ENCODE results near the gene ANTXR1. TPM values are rescaled to one million over a fixed set of nuclear protein-coding genes. Genes with fewer than 3 reads are reported as not detected.

Gene ANTXR1
- total RNA-seq, 1 donor from 2014 or later, result 81.2 TPM

DNA sequence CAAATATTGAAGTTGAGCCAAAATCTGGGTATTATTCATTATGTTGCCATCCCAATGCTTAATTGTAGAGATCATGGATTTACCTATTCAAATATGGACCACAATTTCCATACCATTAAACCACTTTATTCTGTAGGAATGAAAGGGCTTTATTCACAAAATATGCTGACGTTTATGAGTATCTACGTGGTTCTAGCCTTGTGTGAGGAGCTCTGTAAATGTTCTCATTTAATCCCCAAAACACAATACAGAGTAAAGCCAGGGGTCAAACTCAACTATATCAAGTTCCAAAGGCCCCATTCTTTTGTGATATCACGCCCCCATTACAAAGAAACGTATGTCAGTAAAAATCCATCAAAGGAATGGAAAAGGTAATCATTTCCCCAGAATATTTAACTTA lies 61.9 kb downstream of the ANTXR1 start:
- DNase-seq (no peak), ATAC-seq (no peak)
- Histone ChIP-seq H3K9me3 (no peaks in the 10 kb centered on the region), H3K4me3 (no peak overlapping the region), H3K27ac (no peak overlapping the region), H3K36me3 (peaks cover 19% of the 10 kb centered on the region), H3K4me1 (no peaks in the 10 kb centered on the region), H3K27me3 (no peaks in the 10 kb centered on the region)
- TF ChIP-seq, protein P1, sequence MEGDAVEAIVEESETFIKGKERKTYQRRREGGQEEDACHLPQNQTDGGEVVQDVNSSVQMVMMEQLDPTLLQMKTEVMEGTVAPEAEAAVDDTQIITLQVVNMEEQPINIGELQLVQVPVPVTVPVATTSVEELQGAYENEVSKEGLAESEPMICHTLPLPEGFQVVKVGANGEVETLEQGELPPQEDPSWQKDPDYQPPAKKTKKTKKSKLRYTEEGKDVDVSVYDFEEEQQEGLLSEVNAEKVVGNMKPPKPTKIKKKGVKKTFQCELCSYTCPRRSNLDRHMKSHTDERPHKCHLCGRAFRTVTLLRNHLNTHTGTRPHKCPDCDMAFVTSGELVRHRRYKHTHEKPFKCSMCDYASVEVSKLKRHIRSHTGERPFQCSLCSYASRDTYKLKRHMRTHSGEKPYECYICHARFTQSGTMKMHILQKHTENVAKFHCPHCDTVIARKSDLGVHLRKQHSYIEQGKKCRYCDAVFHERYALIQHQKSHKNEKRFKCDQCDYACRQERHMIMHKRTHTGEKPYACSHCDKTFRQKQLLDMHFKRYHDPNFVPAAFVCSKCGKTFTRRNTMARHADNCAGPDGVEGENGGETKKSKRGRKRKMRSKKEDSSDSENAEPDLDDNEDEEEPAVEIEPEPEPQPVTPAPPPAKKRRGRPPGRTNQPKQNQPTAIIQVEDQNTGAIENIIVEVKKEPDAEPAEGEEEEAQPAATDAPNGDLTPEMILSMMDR (IDR thresholded peaks at IDR 0.05), result no peak
- intact Hi-C loops (cut with DNase I), result no loop called here

DNA sequence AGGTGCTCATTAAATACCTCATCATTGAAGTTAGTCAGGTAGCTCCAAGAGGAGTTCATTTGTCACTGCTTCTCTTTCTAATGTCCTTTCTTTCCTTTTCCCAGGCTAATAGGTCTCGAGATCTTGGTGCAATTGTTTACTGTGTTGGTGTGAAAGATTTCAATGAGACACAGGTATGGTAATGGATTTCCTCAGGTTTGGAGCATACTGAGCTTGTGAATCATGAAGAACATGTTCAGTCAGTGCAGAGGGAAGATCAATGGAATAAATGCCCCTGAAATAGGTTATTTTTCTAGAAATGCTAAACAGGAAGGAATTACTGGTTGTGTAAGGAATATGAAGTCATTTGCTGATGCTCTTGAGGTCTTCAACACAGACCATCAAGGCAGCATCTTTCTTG lies 62.5 kb downstream of the ANTXR1 start:
- intact Hi-C loops (cut with DNase I), result no loop called here

DNA sequence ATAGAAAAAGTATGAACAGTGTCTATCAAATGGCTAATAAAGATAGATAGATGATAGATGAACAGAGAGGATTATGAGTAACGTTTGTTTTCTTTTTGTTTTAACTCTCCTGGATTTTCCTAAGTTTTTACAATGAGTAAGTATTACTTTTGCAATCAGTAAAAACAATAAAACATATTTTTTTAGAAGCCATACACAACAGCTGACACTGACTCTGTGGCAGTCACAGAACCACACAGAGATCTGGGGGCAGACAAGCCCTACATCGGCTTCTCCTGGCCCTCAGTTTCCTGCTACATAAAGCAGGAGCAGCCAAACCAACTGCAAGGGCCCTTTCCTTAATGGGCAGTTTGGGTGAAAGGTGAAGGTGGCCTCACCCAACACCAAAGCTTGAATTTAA lies 63.6 kb downstream of the ANTXR1 start:
- H3K4me3 ChIP-seq, result no peak overlapping the region
- H3K36me3 ChIP-seq, result peaks cover 19% of the 10 kb centered on the region
- no peaks in the 10 kb centered on the region for H3K27me3 ChIP-seq
- no peaks in the 10 kb centered on the region for H3K9me3 ChIP-seq
- no peaks in the 10 kb centered on the region for H3K4me1 ChIP-seq
- ATAC-seq (no peak), DNase-seq (no peak)
- intact Hi-C loops (cut with DNase I), result no loop called here
- TF ChIP-seq, protein P1 (IDR thresholded peaks at IDR 0.05), result no peak
- no peak overlapping the region for H3K27ac ChIP-seq

More for the DNA sequence above, 62.5 kb downstream of the ANTXR1 start:
- Histone ChIP-seq H3K27ac (no peak overlapping the region), H3K9me3 (no peaks in the 10 kb centered on the region), H3K4me1 (no peaks in the 10 kb centered on the region), H3K27me3 (no peaks in the 10 kb centered on the region), H3K36me3 (peaks cover 19% of the 10 kb centered on the region), H3K4me3 (no peak overlapping the region)
- TF ChIP-seq, protein P1 (IDR thresholded peaks at IDR 0.05), result no peak
- no peak for ATAC-seq
- DNase-seq, result no peak

DNA sequence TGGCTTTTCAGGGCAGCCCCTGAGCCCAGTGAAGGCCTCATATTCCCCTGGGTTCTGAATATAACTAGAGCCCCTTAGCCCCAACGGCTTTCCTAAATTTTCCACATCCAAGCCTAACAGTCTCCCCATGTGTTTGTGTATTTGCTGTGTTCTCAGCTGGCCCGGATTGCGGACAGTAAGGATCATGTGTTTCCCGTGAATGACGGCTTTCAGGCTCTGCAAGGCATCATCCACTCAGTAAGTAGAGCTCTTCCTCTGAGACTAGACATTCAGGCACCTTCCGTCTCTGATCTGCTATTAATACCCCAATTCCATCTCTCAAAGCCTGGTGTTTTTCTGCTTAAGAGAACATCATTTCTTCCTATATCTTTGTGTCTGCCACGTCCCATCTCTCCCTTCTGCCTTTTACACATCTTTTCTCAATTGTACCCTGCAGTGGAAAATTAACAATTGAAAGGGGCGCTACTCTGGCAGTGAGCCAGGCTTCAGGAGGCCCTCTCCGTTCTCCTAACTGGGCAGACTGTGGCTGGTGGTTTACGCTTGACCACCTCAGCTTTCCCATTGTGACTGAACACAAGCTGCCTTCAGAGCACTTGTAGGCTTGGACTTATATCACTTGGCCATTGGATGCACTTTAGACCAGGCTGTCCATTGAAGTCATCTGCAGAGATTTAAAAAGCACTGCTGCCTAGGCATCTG lies 64.4 kb downstream of the ANTXR1 start:
- no peak for DNase-seq
- intact Hi-C loops (cut with DNase I), result no loop called here
- Histone ChIP-seq H3K27me3 (no peaks in the 10 kb centered on the region), H3K9me3 (no peaks in the 10 kb centered on the region), H3K36me3 (peaks cover 19% of the 10 kb centered on the region), H3K27ac (no peak overlapping the region), H3K4me3 (no peak overlapping the region), H3K4me1 (peaks cover 6% of the 10 kb centered on the region)
- no peak for ATAC-seq
- TF ChIP-seq, protein P1 (IDR thresholded peaks at IDR 0.05), result no peak

DNA sequence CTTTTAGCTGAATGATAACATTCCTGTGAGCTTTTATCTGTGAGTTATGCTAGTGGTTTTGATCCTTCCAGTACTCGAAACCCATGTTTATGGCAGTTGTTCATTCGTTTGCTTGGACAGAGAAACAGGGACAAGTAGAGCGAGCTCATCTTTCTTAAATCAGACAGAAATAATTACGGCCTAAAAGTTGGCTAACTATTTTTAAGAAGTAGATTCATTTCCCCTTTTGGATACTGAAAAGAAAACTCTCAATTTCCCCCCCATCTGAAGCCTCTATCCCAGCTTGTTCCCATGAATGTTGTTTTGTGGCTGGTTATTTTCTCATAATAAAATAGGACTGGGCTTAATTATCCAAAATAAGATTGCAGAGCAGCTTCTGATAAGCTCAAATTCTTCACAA lies 67.1 kb downstream of the ANTXR1 start:
- H3K4me1 ChIP-seq, result peaks cover 25% of the 10 kb centered on the region
- H3K27ac ChIP-seq, result no peak overlapping the region
- intact Hi-C loops (cut with DNase I), result no loop called here
- DNase-seq (no peak), ATAC-seq (no peak)
- H3K27me3 ChIP-seq, result no peaks in the 10 kb centered on the region
- H3K4me3 ChIP-seq, result no peak overlapping the region
- H3K36me3 ChIP-seq, result peaks cover 19% of the 10 kb centered on the region
- H3K9me3 ChIP-seq, result no peaks in the 10 kb centered on the region
- TF ChIP-seq, protein P1 (IDR thresholded peaks at IDR 0.05), result no peak
